GM19099 (cell line): ENCODE data around the gene TRMT112.

ENCODE experiments used
- POLR2A ChIP-seq: IDR thresholded peaks from 3 replicates; pipeline ENCODE4 v1.6.1; 2011; ENCODE audit warnings: low read depth; ENCODE audit not compliant: insufficient read length; ENCODE audit errors: extremely low read depth

TRMT112 gene

GRCh38 chr11:64317325-64317960, at the start of gene TRMT112:
Gene TRMT112, minus strand, starts transcription at chr11:64317559. Its CDS starts 33 bp downstream, at chr11:64317526.
- TF ChIP-seq POLR2A = peak; percentile 86

- no peak for TF ChIP-seq POLR2A
These were observed 49.4 kb upstream of the TRMT112 start for GRCh38 chr11:64366751-64367150.

GRCh38 chr11:64364911-64365310, 47.6 kb upstream of the TRMT112 start:
- no peak for TF ChIP-seq POLR2A

DNA sequence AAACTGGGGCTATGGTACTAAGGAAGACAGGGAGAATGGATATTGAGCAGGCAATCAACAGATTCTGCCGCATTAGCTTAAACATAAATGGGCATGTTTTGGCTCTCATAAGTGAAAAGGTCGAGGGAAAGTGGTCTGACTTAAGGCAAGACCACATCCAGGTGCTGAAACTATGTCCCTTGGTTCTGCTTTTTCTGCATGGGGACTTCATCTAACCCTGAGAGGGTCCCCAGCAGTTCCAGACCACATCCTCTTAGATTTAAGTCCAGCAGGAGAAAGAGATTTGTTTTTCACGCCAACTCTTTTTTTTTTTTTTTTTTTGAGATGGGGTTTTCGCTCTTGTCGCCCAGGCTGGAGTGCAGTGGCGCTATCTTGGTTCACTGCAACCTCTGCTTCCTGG, 47.1 kb upstream of the TRMT112 start:
- TF ChIP-seq POLR2A = no peak

- no peak for TF ChIP-seq POLR2A
These were observed 45.0 kb upstream of the TRMT112 start for GRCh38 chr11:64362339-64362738.

DNA sequence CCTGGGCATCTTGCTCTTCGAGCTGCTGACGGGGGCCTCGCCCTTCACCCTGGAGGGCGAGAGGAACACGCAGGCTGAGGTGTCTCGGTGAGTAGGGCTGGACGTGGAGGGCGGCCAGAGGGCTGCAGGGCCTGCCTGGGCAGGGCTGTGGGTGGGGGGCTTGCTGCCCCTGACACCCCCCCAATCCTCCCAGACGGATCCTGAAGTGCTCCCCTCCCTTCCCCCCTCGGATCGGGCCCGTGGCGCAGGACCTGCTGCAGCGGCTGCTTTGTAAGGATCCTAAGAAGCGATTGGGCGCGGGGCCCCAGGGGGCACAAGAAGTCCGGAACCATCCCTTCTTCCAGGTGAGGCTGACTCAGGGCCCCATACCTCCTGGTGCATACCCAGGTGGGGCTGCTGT, 44.3 kb upstream of the TRMT112 start:
- no peak for TF ChIP-seq POLR2A

- no peak for TF ChIP-seq POLR2A
These were observed 43.1 kb upstream of the TRMT112 start for GRCh38 chr11:64360448-64360921.

DNA sequence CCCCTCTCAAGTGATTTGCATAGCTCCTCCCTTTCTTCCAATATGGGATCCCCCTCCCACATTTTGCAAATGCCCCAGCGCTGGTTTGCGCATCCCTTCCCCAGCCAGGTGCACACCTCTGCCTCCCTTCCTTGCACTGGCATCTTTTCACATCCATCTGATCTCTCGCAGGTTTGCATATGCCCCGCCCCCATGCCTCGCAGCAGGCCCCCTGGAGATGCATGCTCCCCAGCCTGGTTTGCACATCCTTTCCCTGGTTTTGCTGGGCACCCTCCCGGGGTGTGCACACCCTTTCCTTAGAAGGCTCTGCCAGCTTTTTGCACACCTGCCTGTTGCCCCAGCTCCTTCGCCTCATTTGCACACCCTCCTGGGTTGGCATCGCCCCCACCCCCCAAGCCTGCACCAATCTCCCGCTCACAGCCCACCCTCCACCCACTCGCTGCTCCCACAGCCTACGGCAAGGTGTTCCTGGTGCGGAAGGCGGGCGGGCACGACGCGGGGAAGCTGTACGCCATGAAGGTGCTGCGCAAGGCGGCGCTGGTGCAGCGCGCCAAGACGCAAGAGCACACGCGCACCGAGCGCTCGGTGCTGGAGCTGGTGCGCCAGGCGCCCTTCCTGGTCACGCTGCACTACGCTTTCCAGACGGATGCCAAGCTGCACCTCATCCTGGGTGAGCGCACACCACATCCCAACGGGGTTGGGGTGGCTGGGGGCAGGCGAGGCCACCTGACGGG, 42.5 kb upstream of the TRMT112 start:
- no peak for TF ChIP-seq POLR2A

DNA sequence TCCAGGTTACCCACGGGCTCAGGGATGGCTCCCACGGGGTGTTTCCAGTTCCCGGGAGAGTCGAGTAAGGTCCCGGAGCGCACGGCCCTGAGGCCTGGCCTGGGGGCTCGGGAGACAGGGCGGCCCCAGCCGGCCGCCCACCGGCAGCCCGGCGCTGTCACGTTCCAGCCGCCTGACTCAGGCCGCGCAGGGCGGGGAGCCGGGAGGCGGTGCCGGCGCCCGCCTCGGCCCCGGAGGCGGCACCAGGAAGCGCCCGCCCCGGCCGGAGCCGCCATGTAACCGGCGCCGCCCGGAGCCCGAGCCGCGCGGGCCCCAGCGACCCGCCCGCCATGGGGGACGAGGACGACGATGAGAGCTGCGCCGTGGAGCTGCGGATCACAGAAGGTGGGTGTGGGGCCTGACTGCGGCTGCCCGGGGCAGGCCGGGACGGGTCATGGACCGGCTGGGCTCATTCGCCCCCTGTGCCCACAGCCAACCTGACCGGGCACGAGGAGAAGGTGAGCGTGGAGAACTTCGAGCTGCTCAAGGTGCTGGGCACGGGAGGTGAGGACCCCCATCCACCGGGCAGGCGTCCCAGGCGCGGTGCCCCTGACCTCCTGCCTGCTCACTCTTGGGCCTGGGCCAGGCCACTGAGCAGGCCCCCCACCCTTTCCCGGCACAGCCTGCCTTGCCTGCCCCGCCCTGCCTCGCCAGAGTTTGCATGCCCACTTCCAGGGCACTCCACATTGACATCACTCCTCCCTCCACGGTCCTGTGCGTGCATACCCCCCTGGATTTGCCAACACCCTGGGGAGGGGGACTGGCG, 41.8 kb upstream of the TRMT112 start, which contains the start of gene RPS6KA4:
Gene RPS6KA4, plus strand, starts transcription at position 256 of the 805 bp plus-strand sequence. Its CDS starts 74 bp downstream, at position 330.
- TF ChIP-seq POLR2A = peak; percentile 71

- no peak for TF ChIP-seq POLR2A
These were observed 41.2 kb upstream of the TRMT112 start for GRCh38 chr11:64358536-64358906.

- no peak for TF ChIP-seq POLR2A
These were observed 40.7 kb upstream of the TRMT112 start for GRCh38 chr11:64357904-64358535.

GRCh38 chr11:64357446-64357845, 40.1 kb upstream of the TRMT112 start:
- no peak for TF ChIP-seq POLR2A

DNA sequence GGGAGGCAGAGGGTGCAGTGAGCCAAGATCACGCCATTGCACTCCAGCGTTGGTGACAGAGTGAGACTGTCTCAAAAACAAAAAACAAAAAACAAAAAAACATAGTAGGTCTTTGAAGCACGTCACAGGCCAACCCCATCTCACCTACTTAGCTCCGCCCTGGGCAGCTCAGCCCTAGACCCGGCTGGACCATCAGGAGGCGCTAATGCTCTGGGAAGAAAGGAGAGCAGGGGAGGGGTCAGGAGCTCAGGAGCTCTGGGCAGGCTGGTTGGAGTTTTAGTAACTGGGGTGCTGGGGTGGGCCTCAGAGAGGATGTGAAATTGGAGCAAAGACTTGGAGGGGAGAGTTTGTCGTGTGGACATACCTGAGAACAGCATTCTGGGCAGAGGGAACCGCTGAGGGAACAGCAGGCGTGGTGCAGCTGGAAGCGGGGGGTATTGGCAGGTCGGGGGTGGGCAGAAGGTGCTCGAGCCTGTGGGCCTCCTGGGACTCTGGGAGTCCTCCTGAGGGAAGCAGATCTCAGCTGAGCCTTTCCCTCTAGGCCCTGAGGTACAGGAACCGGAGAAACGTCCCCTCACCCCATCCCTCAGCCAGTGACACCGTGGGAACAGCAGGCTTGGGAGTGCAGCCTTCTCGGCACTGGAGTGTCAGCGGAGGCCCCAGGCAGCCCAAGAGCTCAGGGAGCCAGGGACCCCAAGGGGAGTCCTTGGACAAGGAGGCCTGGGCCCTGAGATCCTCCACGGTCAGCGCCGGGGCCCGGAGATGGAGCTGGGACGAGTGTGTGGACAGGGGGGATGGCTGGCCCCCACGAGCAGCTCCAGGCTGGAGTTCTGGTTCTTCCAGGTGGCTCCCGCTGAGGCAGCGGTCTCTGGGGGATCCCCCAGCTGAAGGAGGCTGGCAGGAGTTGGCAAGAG, 39.4 kb upstream of the TRMT112 start:
- no peak for TF ChIP-seq POLR2A
